Suppressor macrophage treated with lipopolysaccharide for 4 hours (primary cell): ENCODE results near the gene TBC1D2.
"Not testable (repeated sequence)": the region's sequence is repeated elsewhere in the genome, so short reads cannot be mapped to it uniquely, and the experiment has no call there.

Experiments
- DNase-seq: peaks from one replicate; pipeline ENCODE4 v3.0.0-alpha.2; 2020

Gene TBC1D2, protein sequence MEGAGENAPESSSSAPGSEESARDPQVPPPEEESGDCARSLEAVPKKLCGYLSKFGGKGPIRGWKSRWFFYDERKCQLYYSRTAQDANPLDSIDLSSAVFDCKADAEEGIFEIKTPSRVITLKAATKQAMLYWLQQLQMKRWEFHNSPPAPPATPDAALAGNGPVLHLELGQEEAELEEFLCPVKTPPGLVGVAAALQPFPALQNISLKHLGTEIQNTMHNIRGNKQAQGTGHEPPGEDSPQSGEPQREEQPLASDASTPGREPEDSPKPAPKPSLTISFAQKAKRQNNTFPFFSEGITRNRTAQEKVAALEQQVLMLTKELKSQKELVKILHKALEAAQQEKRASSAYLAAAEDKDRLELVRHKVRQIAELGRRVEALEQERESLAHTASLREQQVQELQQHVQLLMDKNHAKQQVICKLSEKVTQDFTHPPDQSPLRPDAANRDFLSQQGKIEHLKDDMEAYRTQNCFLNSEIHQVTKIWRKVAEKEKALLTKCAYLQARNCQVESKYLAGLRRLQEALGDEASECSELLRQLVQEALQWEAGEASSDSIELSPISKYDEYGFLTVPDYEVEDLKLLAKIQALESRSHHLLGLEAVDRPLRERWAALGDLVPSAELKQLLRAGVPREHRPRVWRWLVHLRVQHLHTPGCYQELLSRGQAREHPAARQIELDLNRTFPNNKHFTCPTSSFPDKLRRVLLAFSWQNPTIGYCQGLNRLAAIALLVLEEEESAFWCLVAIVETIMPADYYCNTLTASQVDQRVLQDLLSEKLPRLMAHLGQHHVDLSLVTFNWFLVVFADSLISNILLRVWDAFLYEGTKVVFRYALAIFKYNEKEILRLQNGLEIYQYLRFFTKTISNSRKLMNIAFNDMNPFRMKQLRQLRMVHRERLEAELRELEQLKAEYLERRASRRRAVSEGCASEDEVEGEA

GRCh38 chr9:98255578-98256296 is at the start of gene TBC1D2:
Gene TBC1D2, minus strand, starts transcription at chr9:98255649. Its CDS starts 108 bp downstream, at chr9:98255541.
- peak; percentile 98 for DNase-seq

GRCh38 chr9:98304381-98304780 is 48.9 kb upstream of the TBC1D2 start:
- DNase-seq: no peak

GRCh38 chr9:98303633-98304125 is 48.2 kb upstream of the TBC1D2 start:
- DNase-seq: no peak

GRCh38 chr9:98302938-98303632 is 47.6 kb upstream of the TBC1D2 start:
- DNase-seq: no peak

- no peak for DNase-seq
These were observed 46.7 kb upstream of the TBC1D2 start for GRCh38 chr9:98302150-98302549.

DNA sequence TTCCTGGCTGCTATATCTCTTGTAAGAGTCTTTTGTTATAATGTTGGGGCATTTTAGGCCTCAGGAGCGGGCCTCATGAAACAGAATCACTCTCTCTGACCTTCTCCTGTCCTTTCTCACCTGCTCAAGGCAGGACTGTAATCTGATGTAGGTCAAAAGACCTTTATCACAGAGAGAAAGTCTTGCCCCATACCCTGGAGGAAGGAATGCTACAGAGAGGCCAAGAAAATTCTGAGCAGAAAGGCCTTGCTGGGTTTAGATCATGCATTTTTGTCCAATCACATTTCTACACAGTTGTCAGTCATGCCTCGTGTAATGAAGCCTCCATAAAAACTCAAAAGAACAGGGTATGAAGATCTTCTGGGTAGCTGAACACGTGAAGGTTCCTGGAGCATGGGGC is 45.2 kb upstream of the TBC1D2 start:
- DNase-seq: no peak

DNA sequence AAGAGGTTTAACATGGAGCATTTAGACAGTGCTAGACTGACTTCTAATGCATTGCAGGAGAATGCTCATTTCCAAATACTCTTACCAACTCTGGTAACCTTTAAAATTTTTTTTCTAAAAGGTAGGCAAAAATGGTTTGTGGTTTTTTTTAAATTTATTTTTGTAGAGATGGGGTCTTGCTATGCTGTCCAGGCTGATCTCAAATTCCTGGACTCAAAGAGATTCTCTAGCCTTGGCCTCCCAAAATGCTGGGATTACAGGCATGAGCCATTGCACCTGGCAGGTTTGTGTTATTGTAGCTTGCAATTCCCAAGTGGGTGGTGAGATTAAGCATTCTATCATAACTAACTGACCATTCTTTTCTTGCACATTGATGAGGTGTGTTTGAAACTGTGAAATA is 43.0 kb upstream of the TBC1D2 start:
- DNase-seq: no peak

DNA sequence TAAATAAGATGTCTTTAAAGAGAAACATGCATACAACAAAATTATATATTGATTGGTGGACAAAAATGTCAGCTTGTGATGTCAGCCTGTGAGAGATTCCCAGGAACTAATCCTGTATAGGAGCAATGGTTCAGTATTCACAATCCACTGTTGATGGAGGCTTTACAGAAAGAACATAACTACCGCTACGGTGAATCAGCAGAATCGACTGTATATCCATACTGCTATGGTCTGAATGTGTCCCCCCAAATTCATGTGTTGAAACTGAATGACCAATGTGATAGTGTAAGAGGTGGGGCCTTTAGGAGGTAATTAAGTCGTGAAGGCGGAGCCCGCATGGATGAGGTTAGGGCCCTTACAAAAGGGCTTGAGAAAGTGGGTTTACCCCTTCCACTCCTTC is 40.4 kb upstream of the TBC1D2 start:
- DNase-seq: no peak

DNA sequence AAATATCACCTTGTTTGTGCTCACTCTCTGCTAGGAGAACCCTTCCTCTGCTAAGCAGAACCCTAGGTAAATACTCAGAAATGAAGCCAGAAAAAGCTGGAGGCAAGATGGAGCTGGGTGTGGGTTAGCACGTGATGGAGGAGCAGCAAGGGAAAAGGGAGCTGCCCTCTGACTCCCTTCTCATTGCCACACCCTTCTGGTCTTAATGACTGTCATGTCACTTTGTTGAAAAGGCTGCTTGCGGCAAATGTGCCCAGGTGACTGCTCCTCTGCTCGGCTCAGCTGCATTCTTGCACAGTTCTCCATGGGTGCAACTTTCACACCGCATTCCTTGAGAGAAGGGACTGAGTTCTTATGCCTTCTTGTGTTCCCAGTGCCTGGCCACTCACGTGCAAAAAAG is 36.4 kb upstream of the TBC1D2 start:
- no peak for DNase-seq

- no peak for DNase-seq
These were observed 35.0 kb upstream of the TBC1D2 start for GRCh38 chr9:98290411-98290810.

GRCh38 chr9:98289614-98290201 is 34.3 kb upstream of the TBC1D2 start:
- DNase-seq: no peak

- DNase-seq: no peak
These were observed 33.4 kb upstream of the TBC1D2 start for GRCh38 chr9:98288881-98289280.

DNA sequence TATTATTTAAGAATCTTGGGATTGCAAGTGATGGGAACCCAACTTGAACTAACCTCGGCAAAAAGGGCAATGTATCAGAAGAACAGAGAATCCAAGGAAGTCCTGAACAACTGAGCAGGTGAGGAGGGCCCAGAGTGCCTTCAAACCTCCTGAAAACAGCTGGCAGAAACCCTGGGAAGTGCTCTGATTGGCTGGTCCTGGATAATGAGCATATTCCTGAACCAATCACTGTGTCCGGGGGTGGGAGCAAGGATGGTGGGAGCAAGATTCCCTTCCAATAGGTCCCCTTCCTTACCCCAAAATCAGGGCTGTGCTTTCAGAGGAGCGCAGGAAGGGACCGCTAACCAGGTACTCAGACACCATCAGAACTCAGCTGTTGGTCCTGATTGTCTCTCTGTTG is 31.9 kb upstream of the TBC1D2 start:
- no peak for DNase-seq

DNA sequence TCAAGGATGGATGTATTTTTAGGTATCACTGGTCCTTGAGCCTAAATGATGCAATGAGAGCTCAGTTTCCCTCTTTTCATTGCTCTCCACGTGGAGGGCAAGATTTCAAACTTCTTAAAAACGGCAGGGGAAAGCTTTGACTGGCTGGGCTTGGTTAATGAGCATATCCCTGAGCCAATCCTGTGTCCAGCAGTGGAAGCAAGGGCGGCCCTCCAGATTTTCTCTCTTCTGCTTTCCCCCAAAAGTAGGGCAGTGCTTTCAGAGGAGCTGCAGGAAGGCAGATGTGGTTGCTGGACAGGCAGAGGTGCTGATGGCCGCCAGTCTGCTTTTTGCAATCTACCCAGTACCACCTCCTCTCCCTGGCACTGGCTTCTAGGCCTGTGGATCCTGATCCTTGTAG is 30.0 kb upstream of the TBC1D2 start:
- no peak for DNase-seq

DNA sequence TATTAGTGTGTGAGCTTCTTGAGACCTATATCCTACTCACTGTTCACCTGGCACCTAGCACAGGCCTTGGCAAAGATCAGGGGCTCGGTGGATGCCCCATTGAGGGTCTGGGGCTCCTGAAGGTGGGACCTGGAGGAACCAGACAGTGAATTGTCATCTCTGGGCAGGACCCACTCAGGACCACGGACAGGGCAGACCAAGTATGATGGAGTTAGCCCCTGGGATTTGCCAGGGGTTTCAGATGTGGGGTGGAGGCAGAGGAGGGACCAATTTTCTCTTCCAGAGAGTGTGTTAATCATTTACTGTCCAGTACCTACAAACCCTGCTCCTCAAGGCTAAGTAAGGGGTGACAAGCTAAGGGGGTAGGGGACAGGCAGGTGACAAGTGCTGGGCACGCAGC is 29.3 kb upstream of the TBC1D2 start:
- DNase-seq: no peak

DNA sequence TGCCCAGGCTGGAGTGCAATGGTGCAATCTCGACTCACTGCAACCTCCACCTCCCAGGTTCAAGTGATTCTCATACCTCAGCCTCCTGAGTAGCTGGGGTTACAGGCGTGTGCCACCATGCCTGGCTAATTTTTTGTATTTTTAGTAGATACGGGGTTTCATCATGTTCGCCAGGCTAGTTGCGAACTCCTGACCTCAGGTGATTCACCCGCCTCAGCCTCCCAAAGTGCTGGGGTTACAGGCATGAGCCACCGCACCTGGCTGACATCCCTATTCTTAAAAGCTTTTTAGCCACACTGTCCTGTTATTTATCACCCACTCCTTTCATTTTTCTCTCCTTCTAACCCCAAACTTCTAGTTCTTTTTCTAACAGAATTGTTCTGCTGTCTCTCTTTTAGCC is 27.7 kb upstream of the TBC1D2 start:
- DNase-seq: not testable (repeated sequence)

- no peak for DNase-seq
These were observed 25.8 kb upstream of the TBC1D2 start for GRCh38 chr9:98281281-98281680.

- no peak for DNase-seq
These were observed 25.1 kb upstream of the TBC1D2 start for GRCh38 chr9:98280574-98280973.

DNA sequence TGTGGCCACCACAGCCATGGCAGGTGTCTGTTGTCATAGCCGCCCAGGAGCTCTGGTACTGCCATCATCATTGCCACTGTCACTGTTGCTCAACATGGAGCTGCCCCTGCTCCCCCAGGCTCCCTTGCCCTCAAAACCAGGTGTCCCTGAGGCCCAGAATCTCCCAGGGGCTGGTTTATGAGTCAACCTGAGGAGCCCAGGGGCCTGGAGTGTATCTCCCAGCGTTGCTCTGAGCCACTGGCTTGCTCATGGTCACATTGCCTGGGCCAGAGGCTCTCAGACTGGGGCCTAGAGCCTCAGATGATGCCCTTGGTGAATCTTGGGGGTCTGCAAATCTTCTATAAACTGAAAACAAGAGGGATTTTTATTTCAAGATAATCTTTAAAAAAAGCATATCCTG is 24.7 kb upstream of the TBC1D2 start:
- DNase-seq: no peak

DNA sequence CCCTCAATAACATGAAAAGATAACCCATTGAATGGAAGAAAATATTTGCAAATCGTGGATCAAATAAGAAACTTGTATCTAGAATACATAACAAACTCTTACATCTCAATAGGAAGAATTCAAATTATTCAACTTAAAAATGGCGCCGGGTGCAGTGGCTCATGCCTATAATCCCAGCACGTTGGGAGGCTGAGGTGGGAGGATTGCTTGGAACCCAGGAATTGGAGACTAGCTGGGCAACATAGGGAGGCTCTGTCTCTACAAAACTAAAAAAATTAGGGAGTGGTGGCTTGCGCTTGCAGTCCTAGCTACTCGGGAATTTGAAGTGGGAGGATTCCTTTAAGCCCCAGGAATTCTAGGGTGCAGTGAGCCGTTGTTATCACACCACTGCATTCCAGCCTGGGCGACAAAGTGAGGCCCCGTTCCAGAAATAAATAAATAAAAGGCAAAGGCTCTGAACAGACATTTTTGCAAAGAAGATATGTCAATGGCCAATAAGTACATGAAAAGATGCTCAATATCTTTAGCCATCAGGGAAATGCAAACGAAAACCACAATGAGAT is 21.5 kb upstream of the TBC1D2 start:
- DNase-seq: no peak

GRCh38 chr9:98275159-98275558 is 19.7 kb upstream of the TBC1D2 start:
- DNase-seq: no peak

GRCh38 chr9:98272083-98272482 is 16.6 kb upstream of the TBC1D2 start:
- DNase-seq: no peak
